HepG2 (cell line): ENCODE results near the gene THOP1. TPM values are rescaled to one million over a fixed set of nuclear protein-coding genes. Genes with fewer than 3 reads are reported as not detected.
A peak's percentile ranks its signal among the peaks of the same experiment; 100 is the strongest.

Experiments used
- EHMT2 ChIP-seq: fragments of 200-600 bp; sonication (generic); IDR thresholded peaks from 2 replicates; pipeline ENCODE4 v1.7.0; 2017; ENCODE audit warnings: antibody characterized with exemption, low read depth, low read length, borderline replicate concordance
- GLI4 ChIP-seq: sonication (generic); formaldehyde crosslinking; IDR thresholded peaks from 2 replicates; pipeline ENCODE4 v1.5.1; 2020; ENCODE audit warnings: missing genetic modification reagents, mild to moderate bottlenecking, moderate library complexity, borderline replicate concordance
- IRX3 ChIP-seq: sonication (generic); formaldehyde crosslinking; IDR thresholded peaks from 2 replicates; pipeline ENCODE4 v1.8.1; 2023; ENCODE audit warnings: mild to moderate bottlenecking, low read depth, missing genetic modification reagents, borderline replicate concordance
- RXRB ChIP-seq: IDR thresholded peaks from 2 replicates; pipeline ENCODE4 v1.6.1; 2016; ENCODE audit warnings: borderline replicate concordance, missing genetic modification reagents, missing compliant biosample characterization
- SIX1 ChIP-seq: sonication (generic); formaldehyde crosslinking; IDR thresholded peaks from 2 replicates; pipeline ENCODE4 v1.4.0; 2020; ENCODE audit warnings: missing genetic modification reagents, borderline replicate concordance
- SMYD3 ChIP-seq: sonication (generic); formaldehyde crosslinking; IDR thresholded peaks from 2 replicates; pipeline ENCODE4 v1.8.1; 2023; ENCODE audit warnings: mild to moderate bottlenecking, missing genetic modification reagents
- YEATS2 ChIP-seq: sonication (generic); formaldehyde crosslinking; IDR thresholded peaks from 2 replicates; pipeline ENCODE4 v1.4.0; 2020; ENCODE audit warnings: missing genetic modification reagents, borderline replicate concordance
- ZFY ChIP-seq: sonication (generic); formaldehyde crosslinking; IDR thresholded peaks from 2 replicates; pipeline ENCODE4 v1.4.0; 2020; ENCODE audit warnings: missing genetic modification reagents
- ZNF12 ChIP-seq: sonication (generic); formaldehyde crosslinking; IDR thresholded peaks from 2 replicates; pipeline ENCODE4 v1.5.0; 2020; ENCODE audit warnings: missing genetic modification reagents
- ZNF562 ChIP-seq: sonication (generic); formaldehyde crosslinking; IDR thresholded peaks from 2 replicates; pipeline ENCODE4 v1.8.0; 2022; ENCODE audit warnings: missing genetic modification reagents, borderline replicate concordance
- ZNF674 ChIP-seq: sonication (generic); formaldehyde crosslinking; IDR thresholded peaks from 2 replicates; pipeline ENCODE4 v1.5.0; 2020; ENCODE audit warnings: low read depth, mild to moderate bottlenecking, missing genetic modification reagents
- ZNF781 ChIP-seq: sonication (generic); formaldehyde crosslinking; IDR thresholded peaks from 2 replicates; pipeline ENCODE4 v1.5.1; 2020; ENCODE audit warnings: borderline replicate concordance, mild to moderate bottlenecking, missing genetic modification reagents; ENCODE audit errors: not compliant biosample characterization
- polyA plus RNA-seq, 8 experiments: library from polyadenylated mRNA; depleted of rRNA in 3 of 8; stranded (reverse) in 7 of 8; unstranded in 1 of 8; fragments of >200 nt; fragmentation: Illumina TruSeq in 4 of 8; extraction: Trizol in 4 of 8; gene quantifications; 2 replicates each; pipeline versions ENCODE4 v1.2.1 to v1.2.3, GENCODE V29; 2011 to 2016; ENCODE audit warnings: low read depth in 4 of 8, missing spikeins in 1 of 8, mixed read lengths in 1 of 8; ENCODE audit not compliant: insufficient read depth in 1 of 8
- total RNA-seq, 5 experiments: library from RNA; depleted of rRNA; stranded (reverse); fragments of >200 nt; fragmentation: Illumina TruSeq; extraction: Trizol; gene quantifications; 2 replicates each; pipeline ENCODE4 v1.2.3, GENCODE V29; 2016; ENCODE audit warnings: low read depth in 1 of 5
- TF ChIP-seq, protein P1 (sequence below): IDR thresholded peaks from 2 replicates; pipeline ENCODE4 v1.6.1; 2012; ENCODE audit warnings: low read length, improper control_type of control experiment
- TF ChIP-seq, protein P2 (sequence below): sonication (generic); formaldehyde crosslinking; conservative IDR thresholded peaks from 2 replicates; pipeline ENCODE4 v1.4.0; 2020; ENCODE audit warnings: missing genetic modification reagents
- TF ChIP-seq, protein P3 (sequence below): IDR thresholded peaks from 2 replicates; pipeline ENCODE4 v1.6.1; 2016; ENCODE audit warnings: low read depth, missing genetic modification reagents, missing compliant biosample characterization

THOP1 gene
- total and polyA plus RNA-seq, 2 of the 13 experiments (the other 11 are each of a cell fraction or from before 2014, with no cell fraction given) = 74.4 to 116 TPM

DNA sequence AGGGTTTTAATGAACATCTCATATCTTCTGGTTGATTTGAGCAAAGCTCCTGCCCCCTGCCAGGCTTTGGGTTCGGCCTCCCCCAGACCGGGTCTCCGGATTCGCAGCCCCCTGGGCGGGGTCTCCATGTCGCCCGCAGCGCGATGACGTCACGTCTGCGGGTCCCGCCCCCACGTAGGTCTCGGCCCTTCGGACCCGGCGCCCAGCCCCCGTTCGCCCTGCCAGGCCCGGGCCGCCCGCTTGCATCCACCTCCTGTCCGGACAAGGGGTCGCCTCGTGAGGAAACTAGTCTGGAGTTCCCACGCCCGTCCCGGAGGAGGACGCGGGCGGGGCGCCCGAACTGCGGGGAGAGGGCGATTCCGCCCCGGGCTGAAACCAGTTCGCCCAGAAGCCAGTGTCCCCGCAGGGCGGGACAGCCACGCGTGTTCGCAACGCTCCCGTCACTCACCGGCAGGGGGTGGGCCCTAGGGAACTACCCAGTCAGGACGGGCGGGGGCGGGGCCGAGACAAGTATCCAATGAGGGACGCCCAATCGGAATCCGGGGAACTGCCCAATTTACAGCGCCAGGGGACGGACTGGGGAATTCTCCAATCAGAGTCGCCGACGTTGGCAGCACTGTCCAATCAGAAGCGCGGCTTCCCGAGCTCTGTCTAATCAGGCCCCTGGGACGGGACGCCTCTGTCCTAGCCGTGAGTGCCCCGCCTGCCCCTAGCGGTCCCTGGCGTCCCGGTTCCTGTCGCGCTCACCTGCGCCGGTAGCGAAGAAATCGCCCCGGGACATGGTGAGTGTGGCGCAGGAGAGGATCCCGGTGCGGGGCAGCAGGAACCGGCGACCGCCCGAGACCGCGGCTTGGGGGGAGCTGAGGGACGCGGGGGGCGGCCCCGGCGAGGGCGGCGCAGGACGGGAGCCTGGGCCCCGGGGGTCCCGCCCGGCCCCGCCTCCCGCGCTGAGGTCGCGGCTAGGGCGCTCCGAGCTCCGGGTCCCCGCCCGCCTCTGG lies 55.8 kb downstream of the THOP1 start, which contains the start of gene ZNF555 (continued):
- TF ChIP-seq GLI4 (CRISPR knock-in tag) = no peak
- TF ChIP-seq ZNF674 = no peak
- TF ChIP-seq ZFY (CRISPR knock-in tag) = peak; percentile 71
- TF ChIP-seq, protein P1, sequence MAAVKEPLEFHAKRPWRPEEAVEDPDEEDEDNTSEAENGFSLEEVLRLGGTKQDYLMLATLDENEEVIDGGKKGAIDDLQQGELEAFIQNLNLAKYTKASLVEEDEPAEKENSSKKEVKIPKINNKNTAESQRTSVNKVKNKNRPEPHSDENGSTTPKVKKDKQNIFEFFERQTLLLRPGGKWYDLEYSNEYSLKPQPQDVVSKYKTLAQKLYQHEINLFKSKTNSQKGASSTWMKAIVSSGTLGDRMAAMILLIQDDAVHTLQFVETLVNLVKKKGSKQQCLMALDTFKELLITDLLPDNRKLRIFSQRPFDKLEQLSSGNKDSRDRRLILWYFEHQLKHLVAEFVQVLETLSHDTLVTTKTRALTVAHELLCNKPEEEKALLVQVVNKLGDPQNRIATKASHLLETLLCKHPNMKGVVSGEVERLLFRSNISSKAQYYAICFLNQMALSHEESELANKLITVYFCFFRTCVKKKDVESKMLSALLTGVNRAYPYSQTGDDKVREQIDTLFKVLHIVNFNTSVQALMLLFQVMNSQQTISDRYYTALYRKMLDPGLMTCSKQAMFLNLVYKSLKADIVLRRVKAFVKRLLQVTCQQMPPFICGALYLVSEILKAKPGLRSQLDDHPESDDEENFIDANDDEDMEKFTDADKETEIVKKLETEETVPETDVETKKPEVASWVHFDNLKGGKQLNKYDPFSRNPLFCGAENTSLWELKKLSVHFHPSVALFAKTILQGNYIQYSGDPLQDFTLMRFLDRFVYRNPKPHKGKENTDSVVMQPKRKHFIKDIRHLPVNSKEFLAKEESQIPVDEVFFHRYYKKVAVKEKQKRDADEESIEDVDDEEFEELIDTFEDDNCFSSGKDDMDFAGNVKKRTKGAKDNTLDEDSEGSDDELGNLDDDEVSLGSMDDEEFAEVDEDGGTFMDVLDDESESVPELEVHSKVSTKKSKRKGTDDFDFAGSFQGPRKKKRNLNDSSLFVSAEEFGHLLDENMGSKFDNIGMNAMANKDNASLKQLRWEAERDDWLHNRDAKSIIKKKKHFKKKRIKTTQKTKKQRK = 0 out of 2 replicates have a peak, but pooled peaks have one; percentile 38
- TF ChIP-seq, protein P2, sequence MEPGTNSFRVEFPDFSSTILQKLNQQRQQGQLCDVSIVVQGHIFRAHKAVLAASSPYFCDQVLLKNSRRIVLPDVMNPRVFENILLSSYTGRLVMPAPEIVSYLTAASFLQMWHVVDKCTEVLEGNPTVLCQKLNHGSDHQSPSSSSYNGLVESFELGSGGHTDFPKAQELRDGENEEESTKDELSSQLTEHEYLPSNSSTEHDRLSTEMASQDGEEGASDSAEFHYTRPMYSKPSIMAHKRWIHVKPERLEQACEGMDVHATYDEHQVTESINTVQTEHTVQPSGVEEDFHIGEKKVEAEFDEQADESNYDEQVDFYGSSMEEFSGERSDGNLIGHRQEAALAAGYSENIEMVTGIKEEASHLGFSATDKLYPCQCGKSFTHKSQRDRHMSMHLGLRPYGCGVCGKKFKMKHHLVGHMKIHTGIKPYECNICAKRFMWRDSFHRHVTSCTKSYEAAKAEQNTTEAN (CRISPR knock-in tag) = 0 out of 2 replicates have a peak, but pooled peaks have one; percentile 52
- TF ChIP-seq, protein P3, sequence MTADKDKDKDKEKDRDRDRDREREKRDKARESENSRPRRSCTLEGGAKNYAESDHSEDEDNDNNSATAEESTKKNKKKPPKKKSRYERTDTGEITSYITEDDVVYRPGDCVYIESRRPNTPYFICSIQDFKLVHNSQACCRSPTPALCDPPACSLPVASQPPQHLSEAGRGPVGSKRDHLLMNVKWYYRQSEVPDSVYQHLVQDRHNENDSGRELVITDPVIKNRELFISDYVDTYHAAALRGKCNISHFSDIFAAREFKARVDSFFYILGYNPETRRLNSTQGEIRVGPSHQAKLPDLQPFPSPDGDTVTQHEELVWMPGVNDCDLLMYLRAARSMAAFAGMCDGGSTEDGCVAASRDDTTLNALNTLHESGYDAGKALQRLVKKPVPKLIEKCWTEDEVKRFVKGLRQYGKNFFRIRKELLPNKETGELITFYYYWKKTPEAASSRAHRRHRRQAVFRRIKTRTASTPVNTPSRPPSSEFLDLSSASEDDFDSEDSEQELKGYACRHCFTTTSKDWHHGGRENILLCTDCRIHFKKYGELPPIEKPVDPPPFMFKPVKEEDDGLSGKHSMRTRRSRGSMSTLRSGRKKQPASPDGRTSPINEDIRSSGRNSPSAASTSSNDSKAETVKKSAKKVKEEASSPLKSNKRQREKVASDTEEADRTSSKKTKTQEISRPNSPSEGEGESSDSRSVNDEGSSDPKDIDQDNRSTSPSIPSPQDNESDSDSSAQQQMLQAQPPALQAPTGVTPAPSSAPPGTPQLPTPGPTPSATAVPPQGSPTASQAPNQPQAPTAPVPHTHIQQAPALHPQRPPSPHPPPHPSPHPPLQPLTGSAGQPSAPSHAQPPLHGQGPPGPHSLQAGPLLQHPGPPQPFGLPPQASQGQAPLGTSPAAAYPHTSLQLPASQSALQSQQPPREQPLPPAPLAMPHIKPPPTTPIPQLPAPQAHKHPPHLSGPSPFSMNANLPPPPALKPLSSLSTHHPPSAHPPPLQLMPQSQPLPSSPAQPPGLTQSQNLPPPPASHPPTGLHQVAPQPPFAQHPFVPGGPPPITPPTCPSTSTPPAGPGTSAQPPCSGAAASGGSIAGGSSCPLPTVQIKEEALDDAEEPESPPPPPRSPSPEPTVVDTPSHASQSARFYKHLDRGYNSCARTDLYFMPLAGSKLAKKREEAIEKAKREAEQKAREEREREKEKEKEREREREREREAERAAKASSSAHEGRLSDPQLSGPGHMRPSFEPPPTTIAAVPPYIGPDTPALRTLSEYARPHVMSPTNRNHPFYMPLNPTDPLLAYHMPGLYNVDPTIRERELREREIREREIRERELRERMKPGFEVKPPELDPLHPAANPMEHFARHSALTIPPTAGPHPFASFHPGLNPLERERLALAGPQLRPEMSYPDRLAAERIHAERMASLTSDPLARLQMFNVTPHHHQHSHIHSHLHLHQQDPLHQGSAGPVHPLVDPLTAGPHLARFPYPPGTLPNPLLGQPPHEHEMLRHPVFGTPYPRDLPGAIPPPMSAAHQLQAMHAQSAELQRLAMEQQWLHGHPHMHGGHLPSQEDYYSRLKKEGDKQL (CRISPR knock-in tag) = no peak
- TF ChIP-seq IRX3 (CRISPR knock-in tag) = no peak
- TF ChIP-seq SMYD3 (CRISPR knock-in tag) = peak; percentile 58; the same call in 1 of the 2 replicates
- 0 out of 2 replicates have a peak, but pooled peaks have one; percentile 41 for TF ChIP-seq ZNF12
- peak; percentile 19; the same call in 1 of the 2 replicates for TF ChIP-seq RXRB (CRISPR knock-in tag)
- TF ChIP-seq ZNF781 = peak; percentile 61
- TF ChIP-seq ZNF562 (CRISPR knock-in tag) = no peak
- TF ChIP-seq SIX1 (CRISPR knock-in tag) = no peak
- peak; percentile 84; the same call in 1 of the 2 replicates for TF ChIP-seq YEATS2 (CRISPR knock-in tag)
- TF ChIP-seq EHMT2 = no peak
